Endothelial cell of umbilical vein (primary cell): Measurements from ENCODE around the gene EPO. TPM values are rescaled to one million over a fixed set of nuclear protein-coding genes. Genes with fewer than 3 reads are reported as not detected.

Experiments used
- BruUV-seq: library from RNA; stranded (reverse); fragments of 400-500 nt; replicated peaks from 2 replicates; lab custom pipeline; 2021; lab: Mats Ljungman, UMichigan
- CTCF ChIA-PET: fragments of 300-600, 350-600 bp; sonication (Branson Sonifier 250); formaldehyde crosslinking; loops from one replicate; lab custom pipeline; 2021; ENCODE audit warnings: antibody characterized with exemption, inconsistent platforms; lab: Charles Lee
- POLR2A ChIA-PET: fragments of 300-600, 350-600 bp; sonication (Branson Sonifier 250); formaldehyde crosslinking; loops from one replicate; lab custom pipeline; 2021; ENCODE audit warnings: antibody characterized with exemption, inconsistent platforms; lab: Charles Lee
- DNase-seq: peaks from one replicate; pipeline ENCODE4 v3.0.0-alpha.2; 2011; ENCODE audit warnings: low read depth, low spot score
- FAIRE-seq: peaks from 2 replicates; lab custom pipeline; 2011; peaks lifted over from hg19 to GRCh38; lab: Jason Lieb, UNC
- H2AFZ ChIP-seq: 2 replicates; pipeline ENCODE4 v1.6.0; 2012; ENCODE audit warnings: low read depth, low read length, control low read depth, inconsistent platforms
- H3K27ac ChIP-seq: 2 replicates; pipeline ENCODE4 v1.5.1; 2011; ENCODE audit warnings: low read depth, mild to moderate bottlenecking, control low read depth, low read length, moderate library complexity; ENCODE audit not compliant: insufficient read depth
- H3K27me3 ChIP-seq, 2 experiments: 2 replicates each; pipeline versions ENCODE4 v1.6.0 to v1.6.1; 2011; ENCODE audit warnings: low read length in 2 of 2, mixed read lengths in 1 of 2; ENCODE audit not compliant: control insufficient read depth in 2 of 2, insufficient read depth in 2 of 2
- H3K36me3 ChIP-seq, 2 experiments: 2 replicates in 1 of 2; 3 replicates in 1 of 2; pipeline ENCODE4 v1.5.1; 2011; ENCODE audit warnings: low read length in 2 of 2, mild to moderate bottlenecking in 1 of 2, moderate library complexity in 1 of 2; ENCODE audit not compliant: control insufficient read depth in 2 of 2, insufficient read depth in 2 of 2; ENCODE audit errors: extremely low read depth in 1 of 2
- H3K4me1 ChIP-seq: 3 replicates; pipeline ENCODE4 v1.5.1; 2011; ENCODE audit warnings: mild to moderate bottlenecking, low read length; ENCODE audit not compliant: control insufficient read depth, insufficient read depth; ENCODE audit errors: extremely low read depth
- H3K4me2 ChIP-seq: 2 replicates; pipeline ENCODE4 v1.6.1; 2011; ENCODE audit warnings: low read length, control low read depth, mixed read lengths; ENCODE audit not compliant: insufficient read depth
- H3K4me3 ChIP-seq, 3 experiments: fragments of 200-600 bp in 1 of 3; sonication (generic), shearing (Covaris generic) in 1 of 3; replicated peaks in 1 of 3; 2 replicates each; pipeline ENCODE4 v1.5.1; 2011 to 2016; ENCODE audit warnings: control low read depth in 3 of 3, low read length in 3 of 3, mild to moderate bottlenecking in 2 of 3, inconsistent platforms in 1 of 3, low read depth in 1 of 3, moderate library complexity in 1 of 3; ENCODE audit not compliant: insufficient read depth in 1 of 3
- H3K79me2 ChIP-seq: 2 replicates; pipeline ENCODE4 v1.6.0; 2012; ENCODE audit warnings: low read length, inconsistent platforms; ENCODE audit not compliant: control insufficient read depth, insufficient read depth
- H3K9ac ChIP-seq: replicated peaks from 2 replicates; pipeline ENCODE3; 2011; ENCODE audit warnings: low read length, control low read depth; ENCODE audit not compliant: insufficient read depth; ENCODE audit errors: extremely low read depth
- H3K9me1 ChIP-seq: replicated peaks from 3 replicates; pipeline ENCODE4 v1.6.0; 2011; ENCODE audit warnings: mild to moderate bottlenecking, low read length; ENCODE audit not compliant: control insufficient read depth, insufficient read depth; ENCODE audit errors: extremely low read depth
- H3K9me3 ChIP-seq: replicated peaks from 2 replicates; pipeline ENCODE4 v1.5.1; 2012; ENCODE audit warnings: low read length, inconsistent platforms; ENCODE audit not compliant: control insufficient read depth, insufficient read depth
- H4K20me1 ChIP-seq: replicated peaks from 2 replicates; pipeline ENCODE3; 2011; ENCODE audit warnings: mild to moderate bottlenecking, low read length; ENCODE audit not compliant: control insufficient read depth, insufficient read depth; ENCODE audit errors: extremely low read depth
- FOS ChIP-seq: IDR thresholded peaks from 2 replicates; pipeline ENCODE4 v1.6.1; 2011; ENCODE audit warnings: mild to moderate bottlenecking, low read length, moderate library complexity, borderline replicate concordance; ENCODE audit not compliant: insufficient read depth
- GATA2 ChIP-seq: IDR thresholded peaks from 2 replicates; pipeline ENCODE4 v1.7.0; 2011; ENCODE audit warnings: low read depth, mild to moderate bottlenecking, moderate library complexity, mixed read lengths, low read length; ENCODE audit not compliant: insufficient read length, insufficient read depth
- POLR2A ChIP-seq: IDR thresholded peaks from 2 replicates; pipeline ENCODE4 v1.6.1; 2012; ENCODE audit warnings: low read depth, mild to moderate bottlenecking, control low read depth, low read length
- POLR2AphosphoS5 ChIP-seq: IDR thresholded peaks from 2 replicates; pipeline ENCODE4 v1.6.1; 2012; ENCODE audit warnings: low read depth, mild to moderate bottlenecking, control low read depth, low read length, moderate library complexity; ENCODE audit not compliant: insufficient read depth
- dilution Hi-C: fragments of 300-500 bp; cut with MboI; formaldehyde crosslinking; loops from one replicate; pipeline ENCODE4 v1.15.0; 2019; ENCODE audit warnings: low sequenced_read_pairs; ENCODE audit not compliant: extremely low pct_ligation_motif_present
- intact Hi-C: fragments of 100-400 bp; cut with micrococcal nuclease; formaldehyde crosslinking; loops from one replicate; pipeline ENCODE4 v1.10.0; 2022
- polyA plus RNA-seq, 4 experiments: library from polyadenylated mRNA; depleted of rRNA in 3 of 4; stranded (reverse) in 3 of 4; unstranded in 1 of 4; fragments of >200 nt; gene quantifications; 2 replicates each; pipeline versions ENCODE4 v1.2.1 to v1.2.3, GENCODE V29; 2011 to 2012; ENCODE audit warnings: missing spikeins in 1 of 4
- total RNA-seq: library from RNA; stranded (reverse); gene quantifications from 2 replicates; pipeline ENCODE4 v1.2.3, GENCODE V29; 2021

Gene EPO
- total and polyA plus RNA-seq, 2 donors (not counting 3 experiments of a cell fraction or from before 2014, with no cell fraction given): not detected

DNA sequence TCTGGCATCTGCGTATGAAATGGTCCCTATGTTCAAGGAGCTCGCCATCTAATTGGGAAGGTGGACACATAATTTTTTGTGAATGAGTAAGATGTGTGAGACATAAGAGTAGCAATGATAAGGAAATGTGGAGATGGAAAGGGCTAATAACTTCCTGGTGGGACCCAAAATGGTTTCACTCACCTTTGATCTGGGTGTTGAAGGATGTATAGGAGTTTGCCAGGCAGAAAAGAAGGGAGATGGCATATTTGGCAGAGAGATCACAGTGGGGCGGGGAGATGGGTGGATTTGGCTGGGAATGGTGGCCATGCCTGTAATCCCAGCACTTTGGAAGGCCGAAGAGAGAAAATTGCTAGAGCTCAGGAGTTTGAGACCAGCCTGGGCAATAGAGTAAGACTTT lies 9.8 kb upstream of the EPO start:
- Histone ChIP-seq H4K20me1 (no peaks in the 10 kb centered on the region), H3K27ac (no peak overlapping the region), H3K27me3 (peaks cover 0 to under 1% of the 10 kb centered on the region in 2 experiments), H3K79me2 (peaks cover 15% of the 10 kb centered on the region), H3K9me3 (no peaks in the 10 kb centered on the region), H3K4me2 (no peak overlapping the region), H3K9me1 (no peaks in the 10 kb centered on the region), H3K4me3 (no peak overlapping the region), H3K36me3 (peaks cover 0 to 4% of the 10 kb centered on the region in 2 experiments), H3K4me1 (peaks cover 10% of the 10 kb centered on the region), H3K9ac (no peak overlapping the region), H2AFZ (no peak overlapping the region)
- FAIRE-seq (no peak), DNase-seq (no peak)
- POLR2A ChIA-PET: no interaction called here
- dilution Hi-C loops (loop anchor here (25.0 kb wide), 1 partner anchor 127 kb away; the partner anchor contains the start of gene EPHB4), intact Hi-C loops (no loop called here)
- no TSS peak for BruUV-seq
- no peak for TF ChIP-seq GATA2
- no peak for TF ChIP-seq POLR2AphosphoS5
- no peak for TF ChIP-seq FOS
- CTCF ChIA-PET: interaction anchor here (0.6 to 1.3 kb wide), 2 partner anchors 14 to 142 kb away, joined by 3 read pairs; partner anchors contain the start of gene SLC12A9

DNA sequence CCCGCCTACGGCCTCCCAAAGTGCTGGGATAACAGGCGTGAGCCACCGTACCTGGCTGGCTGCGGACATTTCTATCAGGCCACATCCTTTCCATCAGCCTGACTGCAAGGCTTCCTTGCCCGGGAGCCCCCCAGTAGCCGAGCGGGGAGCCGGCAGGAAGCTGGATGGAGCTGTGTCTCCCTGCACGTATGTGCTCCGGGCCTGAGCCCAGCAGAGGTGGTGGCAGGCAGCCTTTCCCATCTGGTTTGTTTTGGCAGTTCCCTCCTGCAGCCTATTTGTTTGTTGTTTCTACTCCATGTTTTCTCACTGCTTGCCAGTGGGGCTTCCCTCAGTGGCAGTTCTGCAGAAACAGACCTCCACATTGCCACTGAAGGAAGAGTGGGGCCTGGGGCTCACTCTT lies 8.9 kb upstream of the EPO start:
- H3K27me3 ChIP-seq: peaks cover 0 to 2% of the 10 kb centered on the region in 2 experiments
- no peak for TF ChIP-seq POLR2A
- no peak for TF ChIP-seq POLR2AphosphoS5
- no peak overlapping the region for H3K9ac ChIP-seq
- no peaks in the 10 kb centered on the region for H3K9me1 ChIP-seq
- H4K20me1 ChIP-seq: no peaks in the 10 kb centered on the region
- H3K79me2 ChIP-seq: peaks cover 11% of the 10 kb centered on the region
- H3K4me1 ChIP-seq: peaks cover 10% of the 10 kb centered on the region
- dilution Hi-C loops: loop anchor here (25.0 kb wide), 1 partner anchor 126 kb away; the partner anchor contains the start of gene EPHB4
- H3K9me3 ChIP-seq: no peaks in the 10 kb centered on the region
- H2AFZ ChIP-seq: no peak overlapping the region
- intact Hi-C loops: no loop called here
- no peak overlapping the region for H3K4me2 ChIP-seq
- no peak for DNase-seq
- H3K27ac ChIP-seq: no peak overlapping the region
- peaks cover 0 to 4% of the 10 kb centered on the region in 2 experiments for H3K36me3 ChIP-seq
- no peak for FAIRE-seq
- H3K4me3 ChIP-seq: no peak overlapping the region
- POLR2A ChIA-PET: no interaction called here
- CTCF ChIA-PET: interaction anchor here (0.7 to 2.0 kb wide), 2 partner anchors 14 to 1697 kb away, joined by 3 to 5 read pairs; no protein-coding TSS in a partner anchor
- no TSS peak for BruUV-seq
